Astrocyte (in vitro differentiated cells and primary cell): Measurements from ENCODE around the gene RHBDL3. TPM values are rescaled to one million over a fixed set of nuclear protein-coding genes. Genes with fewer than 3 reads are reported as not detected.
A peak's percentile ranks its signal among the peaks of the same experiment; 100 is the strongest.

Experiments
- DNase-seq: peaks from one replicate; pipeline ENCODE4 v3.0.0-alpha.2; 2010; ENCODE audit warnings: low read depth
- FAIRE-seq: peaks from 2 replicates; lab custom pipeline; 2011; peaks lifted over from hg19 to GRCh38; lab: Jason Lieb, UNC
- H2AFZ ChIP-seq: 2 replicates; pipeline ENCODE4 v1.6.0; 2012; ENCODE audit warnings: low read depth, low read length, inconsistent platforms
- H3K27ac ChIP-seq: 2 replicates; pipeline ENCODE4 v1.5.1; 2011; ENCODE audit warnings: low read depth, low read length, inconsistent platforms
- H3K27me3 ChIP-seq: 2 replicates; pipeline ENCODE4 v1.6.0; 2011; ENCODE audit warnings: low read length, inconsistent platforms; ENCODE audit not compliant: insufficient read depth
- H3K36me3 ChIP-seq: 2 replicates; pipeline ENCODE4 v1.5.1; 2011; ENCODE audit warnings: low read length, inconsistent platforms; ENCODE audit not compliant: insufficient read depth
- H3K4me1 ChIP-seq: 2 replicates; pipeline ENCODE4 v1.5.1; 2011; ENCODE audit warnings: low read length, inconsistent platforms; ENCODE audit not compliant: insufficient read depth
- H3K4me2 ChIP-seq: 2 replicates; pipeline ENCODE4 v1.6.0; 2012; ENCODE audit warnings: low read length, inconsistent platforms
- H3K4me3 ChIP-seq: 2 replicates; pipeline ENCODE4 v1.5.1; 2011; ENCODE audit warnings: low read depth, mild to moderate bottlenecking, low read length, inconsistent platforms; ENCODE audit not compliant: insufficient read depth
- H3K79me2 ChIP-seq: 2 replicates; pipeline ENCODE4 v1.6.0; 2012; ENCODE audit warnings: mild to moderate bottlenecking, low read length, inconsistent platforms; ENCODE audit not compliant: insufficient read depth
- H3K9ac ChIP-seq: 2 replicates; pipeline ENCODE4 v1.6.0; 2012; ENCODE audit warnings: mild to moderate bottlenecking, low read length, inconsistent platforms
- H3K9me3 ChIP-seq: 2 replicates; pipeline ENCODE4 v1.5.1; 2012; ENCODE audit warnings: low read depth, mild to moderate bottlenecking, low read length, inconsistent platforms; ENCODE audit not compliant: insufficient read depth
- H4K20me1 ChIP-seq: 2 replicates; pipeline ENCODE4 v1.6.0; 2012; ENCODE audit warnings: low read length, inconsistent platforms; ENCODE audit not compliant: insufficient read depth
- H3K27ac Mint-ChIP-seq: one replicate; pipeline ENCODE4 v1.8.0; 2021; ENCODE audit warnings: mild to moderate bottlenecking, mixed read lengths; ENCODE audit not compliant: unreplicated experiment
- H3K27me3 Mint-ChIP-seq: one replicate; pipeline ENCODE4 v1.8.0; 2021; ENCODE audit warnings: low read depth, mixed read lengths; ENCODE audit not compliant: unreplicated experiment
- H3K36me3 Mint-ChIP-seq: one replicate; pipeline ENCODE4 v1.8.0; 2021; ENCODE audit warnings: low read depth, mixed read lengths; ENCODE audit not compliant: unreplicated experiment
- H3K4me1 Mint-ChIP-seq: one replicate; pipeline ENCODE4 v1.8.0; 2021; ENCODE audit warnings: low read depth, mixed read lengths; ENCODE audit not compliant: unreplicated experiment
- H3K4me3 Mint-ChIP-seq: one replicate; pipeline ENCODE4 v1.8.0; 2021; ENCODE audit warnings: mild to moderate bottlenecking, moderate library complexity, mixed read lengths; ENCODE audit not compliant: unreplicated experiment
- H3K9me3 Mint-ChIP-seq: one replicate; pipeline ENCODE4 v1.8.0; 2021; ENCODE audit warnings: mild to moderate bottlenecking, mixed read lengths; ENCODE audit not compliant: unreplicated experiment
- CTCF ChIP-seq: IDR thresholded peaks from 2 replicates; pipeline ENCODE4 v1.5.1; 2011; ENCODE audit warnings: low read depth, mild to moderate bottlenecking, inconsistent platforms, low read length, moderate library complexity; ENCODE audit not compliant: insufficient read depth
- EZH2 ChIP-seq: IDR thresholded peaks from 2 replicates; pipeline ENCODE4 v1.6.1; 2012; ENCODE audit warnings: mild to moderate bottlenecking, low read length, inconsistent platforms; ENCODE audit not compliant: insufficient read depth
- total RNA-seq: library from RNA; stranded (reverse); gene quantifications from 2 replicates; pipeline ENCODE4 v1.2.1, GENCODE V29; 2021

Gene RHBDL3
- total RNA-seq, 1 donor from 2014 or later = 1.4 TPM

GRCh38 chr17:32355649-32356377 lies 90.2 kb downstream of the RHBDL3 start:
- no peak overlapping the region for H3K27ac Mint-ChIP-seq
- peak overlapping the region; percentile 54 for H3K4me3 Mint-ChIP-seq
- Histone ChIP-seq H3K27ac (no peak overlapping the region), H3K4me1 (peaks cover 17% of the 10 kb centered on the region), H3K4me3 (peak overlapping the region; percentile 15), H3K4me2 (peak overlapping the region; percentile 53), H4K20me1 (peaks cover 94% of the 10 kb centered on the region), H3K79me2 (peaks cover 98% of the 10 kb centered on the region), H3K27me3 (no peaks in the 10 kb centered on the region), H3K9ac (peak overlapping the region; percentile 4), H3K9me3 (no peaks in the 10 kb centered on the region), H2AFZ (no peak overlapping the region), H3K36me3 (peaks cover 55% of the 10 kb centered on the region)
- no peaks in the 10 kb centered on the region for H3K9me3 Mint-ChIP-seq
- peaks cover 8% of the 10 kb centered on the region for H3K36me3 Mint-ChIP-seq
- FAIRE-seq = no peak
- H3K27me3 Mint-ChIP-seq = no peaks in the 10 kb centered on the region
- H3K4me1 Mint-ChIP-seq = peaks cover 15% of the 10 kb centered on the region
- no peak for DNase-seq
- no peak for TF ChIP-seq EZH2
- TF ChIP-seq CTCF = no peak

GRCh38 chr17:32356378-32356743 lies 90.7 kb downstream of the RHBDL3 start:
- peaks cover 17% of the 10 kb centered on the region for H3K4me1 ChIP-seq
- FAIRE-seq = no peak
- no peak overlapping the region for H2AFZ ChIP-seq
- peaks cover 61% of the 10 kb centered on the region for H3K36me3 ChIP-seq
- no peak overlapping the region for H3K4me3 Mint-ChIP-seq
- peaks cover 98% of the 10 kb centered on the region for H3K79me2 ChIP-seq
- peak overlapping the region; percentile 53 for H3K4me2 ChIP-seq
- H3K9ac ChIP-seq = no peak overlapping the region
- no peak for TF ChIP-seq EZH2
- DNase-seq = no peak
- no peak overlapping the region for H3K4me3 ChIP-seq
- peaks cover 10% of the 10 kb centered on the region for H3K36me3 Mint-ChIP-seq
- H3K27me3 Mint-ChIP-seq = no peaks in the 10 kb centered on the region
- no peaks in the 10 kb centered on the region for H3K27me3 ChIP-seq
- no peak overlapping the region for H3K27ac Mint-ChIP-seq
- peaks cover 94% of the 10 kb centered on the region for H4K20me1 ChIP-seq
- H3K9me3 ChIP-seq = no peaks in the 10 kb centered on the region
- no peaks in the 10 kb centered on the region for H3K9me3 Mint-ChIP-seq
- no peak overlapping the region for H3K27ac ChIP-seq
- peaks cover 17% of the 10 kb centered on the region for H3K4me1 Mint-ChIP-seq

- Histone ChIP-seq H3K27me3 (no peaks in the 10 kb centered on the region), H3K4me1 (peaks cover 17% of the 10 kb centered on the region), H3K9ac (no peak overlapping the region), H3K36me3 (peaks cover 64% of the 10 kb centered on the region), H4K20me1 (peaks cover 93% of the 10 kb centered on the region), H3K27ac (no peak overlapping the region), H3K4me2 (no peak overlapping the region), H3K4me3 (no peak overlapping the region), H2AFZ (no peak overlapping the region), H3K79me2 (peaks cover 98% of the 10 kb centered on the region), H3K9me3 (no peaks in the 10 kb centered on the region)
- TF ChIP-seq CTCF = no peak
- TF ChIP-seq EZH2 = no peak
- H3K36me3 Mint-ChIP-seq = peaks cover 10% of the 10 kb centered on the region
- no peaks in the 10 kb centered on the region for H3K27me3 Mint-ChIP-seq
- DNase-seq (no peak), FAIRE-seq (no peak)
- no peaks in the 10 kb centered on the region for H3K9me3 Mint-ChIP-seq
- H3K27ac Mint-ChIP-seq = peak overlapping the region; percentile 58
- peak overlapping the region; percentile 45 for H3K4me3 Mint-ChIP-seq
- H3K4me1 Mint-ChIP-seq = peaks cover 17% of the 10 kb centered on the region
Measured at GRCh38 chr17:32356750-32357149, 91.1 kb downstream of the RHBDL3 start.
